Neural cell (in vitro differentiated cells): ENCODE data around the gene ZNF536.

Experiments
- EP300 ChIP-seq: fragments of 450-650 bp; conservative IDR thresholded peaks from 2 replicates; pipeline ENCODE4 v1.6.1; 2014; ENCODE audit warnings: antibody characterized with exemption, mild to moderate bottlenecking, moderate library complexity; ENCODE audit not compliant: poor library complexity, severe bottlenecking
- EZH2 ChIP-seq: fragments of 200-600, 300-800 bp; shearing (Covaris generic), sonication (generic); IDR thresholded peaks from 2 replicates; pipeline ENCODE4 v1.6.1; 2014; ENCODE audit warnings: antibody characterized with exemption, low read length, borderline replicate concordance, mild to moderate bottlenecking; ENCODE audit not compliant: insufficient read depth, poor library complexity, severe bottlenecking
- TF ChIP-seq, protein P1 (sequence below): fragments of 450-650 bp; IDR thresholded peaks from 2 replicates; pipeline ENCODE4 v1.5.1; 2014; ENCODE audit warnings: antibody characterized with exemption, mild to moderate bottlenecking, moderate library complexity; ENCODE audit not compliant: poor library complexity, severe bottlenecking

DNA sequence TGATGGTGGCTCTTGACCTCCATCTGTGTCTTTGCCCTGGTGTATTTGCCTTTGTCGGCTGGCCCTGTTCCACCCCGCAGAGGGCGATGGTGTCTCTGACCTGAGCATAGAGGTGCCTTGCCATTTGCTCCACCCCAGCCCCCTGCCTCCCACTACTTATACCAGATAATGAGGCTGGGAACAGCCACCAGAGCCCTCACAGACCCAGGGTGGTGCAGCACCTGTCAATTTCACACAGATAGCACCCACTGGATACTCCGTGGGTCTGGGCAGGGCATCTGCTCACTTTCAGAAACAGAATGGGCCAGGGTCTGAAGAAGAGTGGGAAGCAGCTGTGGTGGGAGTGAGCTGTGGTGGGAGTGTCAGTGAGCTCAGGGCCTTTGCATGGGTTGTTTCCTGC is 4.1 kb downstream of the ZNF536 start:
- TF ChIP-seq, protein P1, sequence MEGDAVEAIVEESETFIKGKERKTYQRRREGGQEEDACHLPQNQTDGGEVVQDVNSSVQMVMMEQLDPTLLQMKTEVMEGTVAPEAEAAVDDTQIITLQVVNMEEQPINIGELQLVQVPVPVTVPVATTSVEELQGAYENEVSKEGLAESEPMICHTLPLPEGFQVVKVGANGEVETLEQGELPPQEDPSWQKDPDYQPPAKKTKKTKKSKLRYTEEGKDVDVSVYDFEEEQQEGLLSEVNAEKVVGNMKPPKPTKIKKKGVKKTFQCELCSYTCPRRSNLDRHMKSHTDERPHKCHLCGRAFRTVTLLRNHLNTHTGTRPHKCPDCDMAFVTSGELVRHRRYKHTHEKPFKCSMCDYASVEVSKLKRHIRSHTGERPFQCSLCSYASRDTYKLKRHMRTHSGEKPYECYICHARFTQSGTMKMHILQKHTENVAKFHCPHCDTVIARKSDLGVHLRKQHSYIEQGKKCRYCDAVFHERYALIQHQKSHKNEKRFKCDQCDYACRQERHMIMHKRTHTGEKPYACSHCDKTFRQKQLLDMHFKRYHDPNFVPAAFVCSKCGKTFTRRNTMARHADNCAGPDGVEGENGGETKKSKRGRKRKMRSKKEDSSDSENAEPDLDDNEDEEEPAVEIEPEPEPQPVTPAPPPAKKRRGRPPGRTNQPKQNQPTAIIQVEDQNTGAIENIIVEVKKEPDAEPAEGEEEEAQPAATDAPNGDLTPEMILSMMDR: no peak
- TF ChIP-seq EP300 (no peak), EZH2 (no peak)
